ENCODE measurements around the gene DENND1C.
"Not testable (repeated sequence)": the region's sequence is repeated elsewhere in the genome, so short reads cannot be mapped to it uniquely, and the experiment has no call there.

The DENND1C gene

DNA sequence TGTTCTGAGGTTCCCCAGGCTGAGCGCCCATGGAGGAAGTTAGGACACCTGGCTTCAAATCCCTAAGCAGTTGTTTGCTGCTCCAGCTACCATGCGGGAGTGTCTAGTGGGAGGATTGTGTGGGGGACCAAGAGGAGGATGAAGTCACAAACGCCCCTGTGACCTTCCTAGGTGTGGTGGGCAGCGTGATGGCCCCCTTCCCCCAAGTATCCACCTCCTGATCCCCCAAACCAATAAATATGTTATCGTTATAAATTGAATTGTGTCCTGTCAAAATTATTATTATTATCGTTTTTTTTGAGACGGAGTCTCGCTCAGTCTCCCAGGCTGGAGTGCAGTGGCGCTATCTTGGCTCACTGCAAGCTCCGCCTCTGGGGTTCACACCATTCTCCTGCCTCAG is 47.9 kb downstream of the DENND1C start, which contains the start of gene SLC25A41:
Gene SLC25A41, minus strand, starts transcription at position 101 of the 400 bp plus-strand sequence. Its CDS starts 70 bp downstream, at position 31.
- H3K27me3 Mint-ChIP-seq: no peaks in the 10 kb centered on the region
- no peak within 1 kb of the TSS for H3K27ac Mint-ChIP-seq
- no peak for DNase-seq
- no peak within 1 kb of the TSS for H3K4me3 Mint-ChIP-seq
- H3K9me3 Mint-ChIP-seq: no peaks in the 10 kb centered on the region
- H3K36me3 Mint-ChIP-seq (ENCODE audit: low read depth): no peaks in the 10 kb centered on the region
- no peaks in the 10 kb centered on the region for H3K4me1 Mint-ChIP-seq (ENCODE audit: low read depth)

DNA sequence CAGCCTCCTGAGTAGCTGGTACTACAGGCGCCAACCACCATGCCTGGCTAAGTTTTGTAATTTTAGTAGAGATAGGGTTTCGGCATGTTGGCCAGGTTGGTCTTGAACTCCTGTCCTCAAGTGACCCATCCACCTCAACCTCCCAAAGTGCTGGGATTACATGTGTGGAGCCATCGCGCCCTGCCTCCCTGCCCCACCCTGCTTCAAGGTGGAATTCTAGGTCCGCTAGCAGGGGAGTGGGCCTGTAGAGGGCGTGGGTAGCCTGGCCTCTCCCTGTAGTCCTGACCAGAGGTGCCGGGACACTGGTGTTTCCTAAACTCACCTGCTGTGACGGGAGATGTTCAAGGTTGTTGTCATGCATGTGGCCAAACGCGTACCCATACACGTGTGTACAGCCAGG is 48.4 kb downstream of the DENND1C start:
- Mint-ChIP-seq H3K27ac (no peak overlapping the region), H3K4me3 (no peak overlapping the region), H3K27me3 (no peaks in the 10 kb centered on the region), H3K9me3 (no peaks in the 10 kb centered on the region), H3K4me1 (ENCODE audit: low read depth) (no peaks in the 10 kb centered on the region), H3K36me3 (ENCODE audit: low read depth) (no peaks in the 10 kb centered on the region)
- no peak for DNase-seq

DNA sequence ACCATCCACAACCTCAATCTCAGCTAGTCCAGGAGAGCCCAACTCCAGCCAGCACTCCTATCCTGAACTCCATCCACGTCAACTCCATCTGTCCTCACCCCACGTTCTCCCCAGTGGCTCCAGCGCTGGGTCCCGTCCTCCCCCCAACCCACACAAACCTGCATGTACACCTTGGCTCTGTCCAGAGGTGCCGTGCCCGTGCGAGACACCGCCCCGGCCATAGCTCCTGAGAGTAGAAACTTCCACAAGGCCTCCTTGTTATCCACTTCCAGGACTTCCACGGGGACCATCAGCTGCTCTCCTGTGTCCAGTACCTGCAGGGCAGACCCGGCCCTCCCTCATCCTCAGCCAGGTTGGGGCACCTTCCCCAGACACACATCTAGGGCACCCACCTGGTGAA is 49.7 kb downstream of the DENND1C start:
- H3K9me3 Mint-ChIP-seq: no peaks in the 10 kb centered on the region
- H3K4me3 Mint-ChIP-seq: no peak overlapping the region
- no peak for DNase-seq
- H3K4me1 Mint-ChIP-seq (ENCODE audit: low read depth): no peaks in the 10 kb centered on the region
- no peak overlapping the region for H3K27ac Mint-ChIP-seq
- no peaks in the 10 kb centered on the region for H3K27me3 Mint-ChIP-seq
- no peaks in the 10 kb centered on the region for H3K36me3 Mint-ChIP-seq (ENCODE audit: low read depth)

DNA sequence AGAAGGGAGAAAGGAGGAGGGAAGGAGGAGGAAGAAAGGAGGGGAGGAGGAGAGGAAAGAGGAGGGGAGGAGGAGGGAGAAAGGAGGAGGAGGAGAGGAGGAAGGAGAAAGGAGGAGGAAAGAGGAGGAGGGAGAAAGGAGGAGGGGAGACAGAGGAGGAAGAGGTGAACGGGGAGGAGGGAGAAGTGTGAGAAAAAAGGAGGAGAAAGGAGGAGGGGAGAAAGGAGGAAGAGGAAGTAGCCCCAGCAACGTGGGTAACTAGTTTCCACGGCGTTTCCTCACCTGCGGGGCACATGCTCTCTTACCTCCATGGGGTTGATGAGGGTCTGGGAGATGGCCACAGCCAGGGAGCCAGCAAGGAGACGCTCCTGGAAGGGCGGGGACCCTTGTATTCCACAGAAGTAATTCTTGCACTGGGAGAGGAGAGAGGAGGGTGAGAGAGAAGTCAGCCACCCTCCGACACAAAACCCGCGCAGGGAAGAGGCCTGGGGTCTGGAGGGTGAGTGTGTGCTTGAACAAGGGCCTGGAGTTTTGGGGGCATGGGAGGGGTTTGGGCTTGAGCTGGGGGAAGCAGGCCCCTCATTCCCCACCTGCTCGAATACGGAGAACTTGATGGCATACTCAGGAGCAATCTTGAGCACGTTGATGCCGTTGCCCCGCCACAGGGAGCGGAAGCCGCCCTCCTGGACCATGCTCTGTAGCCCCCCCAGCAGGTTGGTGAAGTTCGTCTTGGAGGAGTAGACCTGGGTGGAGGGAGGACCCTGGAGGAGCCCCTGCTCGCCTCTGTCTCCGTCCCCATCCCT is 52.0 kb downstream of the DENND1C start:
- Mint-ChIP-seq H3K4me1 (ENCODE audit: low read depth) (peaks cover 9% of the 10 kb centered on the region), H3K27ac (no peak overlapping the region), H3K27me3 (no peaks in the 10 kb centered on the region), H3K36me3 (ENCODE audit: low read depth) (peaks cover 5% of the 10 kb centered on the region), H3K4me3 (peak overlapping the region; percentile 50), H3K9me3 (peaks cover 4% of the 10 kb centered on the region)
- DNase-seq: no peak

DNA sequence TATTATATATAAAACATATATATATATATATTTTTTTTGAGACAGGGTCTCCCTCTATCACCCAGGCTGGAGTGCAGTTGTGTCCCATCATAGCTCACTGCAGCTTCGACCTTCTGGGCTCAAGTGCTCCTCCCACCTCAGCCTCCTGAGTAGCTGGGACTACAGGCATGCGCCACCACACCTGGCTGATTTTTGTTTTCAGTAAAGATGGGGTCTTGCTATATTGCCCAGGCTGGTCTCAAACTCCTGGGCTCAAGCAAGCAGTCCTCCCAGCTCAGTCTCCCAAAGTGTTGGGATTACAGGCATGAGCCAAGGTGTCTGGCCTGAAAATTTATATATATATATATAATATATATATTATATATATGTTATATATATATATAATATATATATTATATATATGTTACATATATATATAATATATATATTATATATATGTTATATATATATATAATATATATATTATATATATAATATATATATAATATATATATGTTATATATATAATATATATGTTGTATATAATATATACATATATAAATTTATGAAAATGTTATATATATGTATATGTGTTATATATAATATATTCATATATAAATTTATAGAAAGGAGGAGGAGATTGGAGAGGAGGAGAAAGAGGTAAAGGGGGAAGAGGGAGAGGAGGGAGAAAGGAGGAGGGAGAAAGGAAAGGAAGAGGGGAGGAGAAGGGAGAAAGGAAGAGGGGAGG is 52.7 kb downstream of the DENND1C start:
- not testable (repeated sequence) for H3K27ac Mint-ChIP-seq; H3K9me3 Mint-ChIP-seq; DNase-seq; H3K36me3 Mint-ChIP-seq (ENCODE audit: low read depth); H3K4me1 Mint-ChIP-seq (ENCODE audit: low read depth); H3K4me3 Mint-ChIP-seq; H3K27me3 Mint-ChIP-seq

DNA sequence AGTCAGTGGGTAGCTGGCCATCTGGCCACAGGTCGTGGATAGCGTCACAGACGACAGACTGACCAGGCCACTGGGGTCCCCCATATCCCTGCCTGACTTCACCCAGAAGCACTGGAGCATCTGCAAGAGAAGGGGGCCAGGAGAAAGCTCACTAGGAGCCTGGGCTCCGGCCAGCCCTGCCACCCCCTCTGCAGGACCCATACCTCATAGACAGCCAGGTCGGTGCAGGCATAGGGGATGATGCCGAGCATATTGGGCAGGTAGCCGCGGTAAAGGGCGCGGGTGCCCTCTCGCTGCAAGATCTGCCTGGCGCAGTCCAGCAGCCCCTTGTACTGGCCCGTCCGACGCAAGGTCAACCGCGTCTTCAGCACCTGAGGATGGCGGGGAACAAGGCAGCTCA is 54.5 kb downstream of the DENND1C start:
- H3K9me3 Mint-ChIP-seq: peaks cover 4% of the 10 kb centered on the region
- H3K4me3 Mint-ChIP-seq: no peak overlapping the region
- peaks cover 22% of the 10 kb centered on the region for H3K36me3 Mint-ChIP-seq (ENCODE audit: low read depth)
- no peak overlapping the region for H3K27ac Mint-ChIP-seq
- no peaks in the 10 kb centered on the region for H3K27me3 Mint-ChIP-seq
- peaks cover 22% of the 10 kb centered on the region for H3K4me1 Mint-ChIP-seq (ENCODE audit: low read depth)
- no peak for DNase-seq

DNA sequence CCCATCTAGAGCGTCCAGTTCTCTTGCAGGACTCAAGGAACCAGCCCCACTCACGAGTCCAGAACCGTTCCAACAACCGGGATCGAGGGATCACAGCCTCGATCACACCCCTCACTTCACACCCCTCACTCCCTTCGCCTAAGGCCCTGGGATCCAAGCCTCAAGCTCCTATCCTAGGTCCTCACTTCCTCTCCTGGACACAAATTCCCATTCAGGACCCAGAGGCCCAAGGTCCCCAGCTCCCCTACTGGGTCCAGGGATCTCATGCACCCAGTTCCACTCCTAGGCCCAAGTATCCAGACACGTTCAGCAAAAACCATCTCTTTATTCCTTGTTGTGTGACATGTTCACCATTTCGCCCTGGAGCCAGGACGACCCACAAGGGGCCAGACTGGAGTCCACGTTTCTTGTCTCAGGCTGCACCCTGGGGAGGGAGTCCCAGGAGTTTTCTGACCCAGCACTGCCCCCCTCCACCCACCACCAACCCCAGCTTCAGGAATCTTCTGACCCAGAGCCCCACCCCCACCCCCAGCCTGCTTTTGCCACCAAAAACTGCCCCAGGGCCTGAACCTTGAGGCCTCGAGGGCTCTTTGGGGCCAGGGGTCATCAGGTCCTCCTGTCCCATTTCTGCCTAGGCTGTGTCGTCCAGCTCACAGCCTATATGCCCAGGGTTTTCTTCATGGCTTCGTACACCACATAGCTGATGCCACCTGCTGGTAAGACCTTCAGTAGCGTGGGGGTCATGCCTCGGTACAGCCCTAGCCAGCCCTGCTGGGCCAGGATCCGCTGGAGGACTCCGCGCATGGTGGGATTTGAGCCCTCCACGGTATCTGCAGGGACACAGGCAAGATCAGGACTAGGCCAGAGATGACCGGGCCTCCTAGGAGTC is 55.6 kb downstream of the DENND1C start:
- peaks cover 34% of the 10 kb centered on the region for H3K36me3 Mint-ChIP-seq (ENCODE audit: low read depth)
- H3K27ac Mint-ChIP-seq: peak overlapping the region; percentile 93
- DNase-seq: no peak
- peaks cover 4% of the 10 kb centered on the region for H3K9me3 Mint-ChIP-seq
- peaks cover 31% of the 10 kb centered on the region for H3K4me1 Mint-ChIP-seq (ENCODE audit: low read depth)
- H3K27me3 Mint-ChIP-seq: no peaks in the 10 kb centered on the region
- H3K4me3 Mint-ChIP-seq: peak overlapping the region; percentile 80

DNA sequence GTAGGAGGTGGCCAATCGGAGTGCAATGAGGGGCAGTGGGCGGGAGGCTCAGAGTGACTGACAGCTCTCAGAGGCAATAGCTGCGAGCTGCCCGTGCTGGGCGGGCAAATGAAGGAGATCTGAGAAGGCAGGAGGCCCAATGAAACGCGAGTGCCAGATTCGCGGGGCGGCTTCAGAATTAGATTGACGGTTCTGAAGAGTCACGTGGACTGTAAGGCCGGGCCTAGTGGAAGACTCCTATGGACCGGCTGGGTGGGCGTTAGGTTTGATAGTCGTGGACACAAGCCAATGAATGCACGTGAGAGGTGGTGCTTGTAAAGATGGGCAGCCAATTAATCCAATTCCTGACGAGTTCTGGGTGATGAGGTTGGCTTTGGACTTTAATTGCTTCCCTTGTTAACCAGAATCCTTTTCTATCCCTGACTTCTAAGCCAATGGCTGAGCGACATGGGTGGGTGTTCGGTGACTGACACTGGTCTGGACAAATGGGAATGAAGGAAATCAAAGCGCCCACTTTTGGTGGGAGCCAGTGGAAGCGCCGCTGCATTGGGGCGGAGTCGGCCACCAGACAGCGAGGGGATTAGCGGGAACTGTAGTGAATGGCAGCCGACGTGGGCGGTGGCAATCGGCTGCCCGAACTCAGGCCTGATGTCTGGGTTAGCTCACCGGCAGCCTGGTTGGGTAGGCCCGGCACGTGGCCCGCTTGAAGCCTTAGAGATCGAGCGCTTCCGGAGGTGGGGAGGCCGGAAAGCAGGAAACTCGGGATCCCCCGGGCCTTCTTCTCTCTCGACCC is 56.5 kb downstream of the DENND1C start:
- H3K4me1 Mint-ChIP-seq (ENCODE audit: low read depth): peaks cover 36% of the 10 kb centered on the region
- DNase-seq: peak; percentile 98
- peaks cover 4% of the 10 kb centered on the region for H3K9me3 Mint-ChIP-seq
- peaks cover 42% of the 10 kb centered on the region for H3K36me3 Mint-ChIP-seq (ENCODE audit: low read depth)
- H3K27ac Mint-ChIP-seq: peak overlapping the region; percentile 93
- peak overlapping the region; percentile 80 for H3K4me3 Mint-ChIP-seq
- no peaks in the 10 kb centered on the region for H3K27me3 Mint-ChIP-seq

DNA sequence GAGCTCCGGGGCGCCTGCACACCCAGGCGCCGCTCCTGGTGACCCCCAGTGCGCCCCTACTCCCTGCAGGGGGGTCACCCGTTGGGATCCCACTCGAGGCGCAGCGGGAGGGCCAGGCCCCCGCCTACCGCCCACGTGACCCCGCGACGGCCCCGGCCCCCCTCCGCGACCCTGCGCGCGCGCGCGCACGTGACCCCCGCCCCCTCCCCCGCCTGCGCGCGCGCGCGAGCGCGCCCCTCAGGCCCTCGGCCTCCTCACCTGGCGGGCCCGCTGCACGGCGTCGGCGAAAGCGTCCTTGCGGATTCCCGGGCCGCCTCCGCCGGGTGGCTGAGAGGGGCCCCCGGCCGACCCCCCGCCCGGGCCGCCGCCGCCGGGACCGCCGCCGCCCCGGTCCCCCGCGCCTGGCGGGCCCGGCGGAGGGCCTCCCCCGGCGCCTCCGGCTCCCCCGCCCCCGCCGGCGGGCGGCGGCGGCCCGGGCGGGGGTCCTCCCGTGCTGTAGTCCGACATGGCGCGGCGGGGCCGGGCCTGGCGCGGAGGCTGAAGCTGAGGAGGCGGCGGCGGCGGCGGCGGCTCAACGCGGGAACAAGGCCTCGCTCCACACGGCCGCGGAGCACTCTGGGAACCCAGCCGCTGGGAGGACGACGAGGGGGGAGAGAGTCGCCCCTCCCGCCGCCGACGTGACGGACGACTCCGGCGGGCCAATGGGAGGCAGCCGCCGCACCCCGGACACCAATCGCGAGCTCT is 57.2 kb downstream of the DENND1C start, which contains the start of gene KHSRP:
Gene KHSRP, minus strand, starts transcription at position 617 of the 744 bp plus-strand sequence. Its CDS starts 110 bp downstream, at position 507.
- Mint-ChIP-seq H3K27me3 (no peaks in the 10 kb centered on the region), H3K36me3 (ENCODE audit: low read depth) (peaks cover 50% of the 10 kb centered on the region), H3K4me3 (peak within 1 kb of the TSS; percentile 94), H3K27ac (peak within 1 kb of the TSS; percentile 93), H3K4me1 (ENCODE audit: low read depth) (peaks cover 36% of the 10 kb centered on the region), H3K9me3 (peaks cover 4% of the 10 kb centered on the region)
- peak; percentile 62 for DNase-seq

DNA sequence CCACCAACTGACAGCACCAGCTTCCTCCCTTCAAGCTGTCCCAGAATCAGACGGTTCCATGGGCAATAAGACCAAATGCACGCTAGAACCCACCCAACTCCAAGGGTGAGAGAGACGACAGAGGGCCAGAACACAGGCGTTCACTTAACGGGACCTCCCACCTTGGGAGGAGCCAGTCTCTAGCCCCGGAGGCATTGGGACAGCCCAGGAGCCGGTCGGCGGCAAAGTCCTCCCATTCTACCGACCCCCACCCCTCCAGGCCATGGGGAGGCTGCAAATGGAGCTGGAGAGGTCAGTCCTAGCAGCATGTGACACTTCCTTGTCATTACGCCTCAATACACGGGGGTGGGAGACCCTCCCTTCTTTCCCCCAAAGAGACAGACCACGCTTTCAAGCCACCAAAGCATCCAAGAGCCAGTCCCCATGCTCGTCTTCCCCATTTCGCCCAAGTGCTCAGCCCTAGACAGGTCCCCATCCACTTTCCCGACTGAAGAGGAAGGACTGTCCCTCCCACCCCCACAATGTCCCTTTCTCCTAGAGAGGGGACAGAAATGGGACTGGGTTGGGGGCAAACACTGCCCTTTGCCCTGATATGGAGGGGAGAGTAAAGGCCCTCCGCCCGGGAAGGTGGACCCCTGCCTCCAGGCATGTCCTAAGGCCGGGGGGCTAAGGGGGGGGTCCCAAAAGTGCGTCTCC is 57.9 kb downstream of the DENND1C start:
- H3K4me1 Mint-ChIP-seq (ENCODE audit: low read depth): peaks cover 36% of the 10 kb centered on the region
- peaks cover 57% of the 10 kb centered on the region for H3K36me3 Mint-ChIP-seq (ENCODE audit: low read depth)
- no peaks in the 10 kb centered on the region for H3K27me3 Mint-ChIP-seq
- peak overlapping the region; percentile 94 for H3K4me3 Mint-ChIP-seq
- peaks cover 4% of the 10 kb centered on the region for H3K9me3 Mint-ChIP-seq
- peak; percentile 59 for DNase-seq
- H3K27ac Mint-ChIP-seq: peak overlapping the region; percentile 92

DNA sequence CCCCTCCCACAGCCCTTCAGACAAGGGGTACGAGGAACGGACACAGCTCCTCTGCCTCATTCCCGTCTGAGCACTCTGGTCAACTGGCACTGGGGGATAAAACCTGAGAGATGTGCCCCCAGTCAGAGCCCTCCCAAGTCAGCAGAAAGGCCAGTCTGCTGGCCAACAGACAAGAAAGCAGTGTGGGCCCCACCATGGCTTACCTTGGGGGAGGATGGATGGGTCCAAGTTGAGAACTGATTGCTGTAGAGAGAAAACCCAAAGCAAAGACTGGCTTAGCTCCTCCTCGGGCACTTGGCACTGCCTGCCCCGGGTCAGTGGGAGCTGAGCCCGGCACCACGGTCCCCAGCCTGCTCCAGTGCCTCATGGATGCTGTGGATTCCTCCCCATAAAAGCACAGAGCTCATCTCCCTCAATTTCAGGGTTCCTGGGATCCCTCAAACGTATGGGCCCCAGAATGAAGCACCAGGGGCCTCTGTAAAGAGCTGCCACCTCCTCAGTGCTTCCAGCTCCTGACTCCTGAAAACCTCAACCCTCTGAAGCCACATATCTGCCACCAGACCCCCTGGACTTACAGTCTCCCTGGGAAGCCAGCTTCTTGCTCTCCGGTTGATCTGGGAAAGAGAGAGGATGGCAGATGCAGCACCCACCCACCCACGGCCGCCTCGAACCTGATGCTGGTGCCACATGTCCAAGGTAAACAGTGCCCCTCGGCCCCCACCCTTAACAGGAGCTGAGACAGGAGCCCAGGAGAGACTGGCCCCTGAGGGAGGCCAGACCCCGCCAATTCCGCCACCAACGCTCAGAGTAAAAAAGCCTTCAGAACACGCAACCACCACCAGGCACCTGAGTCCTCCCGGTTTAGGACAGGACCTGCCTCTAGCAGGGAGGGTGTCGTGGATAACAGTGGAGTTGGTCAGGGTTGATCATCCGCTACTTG is 60.2 kb downstream of the DENND1C start:
- H3K9me3 Mint-ChIP-seq: peaks cover 4% of the 10 kb centered on the region
- peaks cover 36% of the 10 kb centered on the region for H3K4me1 Mint-ChIP-seq (ENCODE audit: low read depth)
- H3K4me3 Mint-ChIP-seq: peak overlapping the region; percentile 94
- peak overlapping the region; percentile 92 for H3K27ac Mint-ChIP-seq
- no peak for DNase-seq
- peaks cover 79% of the 10 kb centered on the region for H3K36me3 Mint-ChIP-seq (ENCODE audit: low read depth)
- no peaks in the 10 kb centered on the region for H3K27me3 Mint-ChIP-seq

DNA sequence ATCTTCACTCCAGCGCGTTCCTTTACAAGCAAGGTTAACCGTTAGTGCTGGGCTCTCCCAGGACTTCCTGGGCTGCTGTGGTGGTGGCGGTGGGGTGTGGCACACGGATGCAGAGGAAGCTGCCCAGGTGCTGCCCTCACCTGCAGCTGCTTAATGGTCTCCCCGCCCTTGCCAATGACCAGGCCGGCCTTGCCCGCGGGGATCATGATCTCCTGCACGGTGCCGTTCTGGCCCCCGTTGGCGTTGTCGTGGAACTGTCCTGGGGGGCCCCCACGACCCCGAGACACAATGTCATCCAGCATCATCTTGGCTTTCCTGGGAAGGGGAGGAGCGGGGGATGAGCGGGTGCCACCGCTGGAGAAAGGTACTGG is 63.0 kb downstream of the DENND1C start:
- Mint-ChIP-seq H3K27me3 (no peaks in the 10 kb centered on the region), H3K9me3 (no peaks in the 10 kb centered on the region), H3K36me3 (ENCODE audit: low read depth) (peaks cover 96% of the 10 kb centered on the region), H3K27ac (no peak overlapping the region), H3K4me1 (ENCODE audit: low read depth) (peaks cover 27% of the 10 kb centered on the region), H3K4me3 (no peak overlapping the region)
- no peak for DNase-seq
